Fibroblast of upper back skin (primary cell): ENCODE results near the gene LAMB3.
"Not testable (repeated sequence)": the region's sequence is repeated elsewhere in the genome, so short reads cannot be mapped to it uniquely, and the experiment has no call there.

Source experiments
- DNase-seq: peaks from one replicate; pipeline ENCODE4 v3.0.0-alpha.2; 2013

LAMB3 gene

DNA sequence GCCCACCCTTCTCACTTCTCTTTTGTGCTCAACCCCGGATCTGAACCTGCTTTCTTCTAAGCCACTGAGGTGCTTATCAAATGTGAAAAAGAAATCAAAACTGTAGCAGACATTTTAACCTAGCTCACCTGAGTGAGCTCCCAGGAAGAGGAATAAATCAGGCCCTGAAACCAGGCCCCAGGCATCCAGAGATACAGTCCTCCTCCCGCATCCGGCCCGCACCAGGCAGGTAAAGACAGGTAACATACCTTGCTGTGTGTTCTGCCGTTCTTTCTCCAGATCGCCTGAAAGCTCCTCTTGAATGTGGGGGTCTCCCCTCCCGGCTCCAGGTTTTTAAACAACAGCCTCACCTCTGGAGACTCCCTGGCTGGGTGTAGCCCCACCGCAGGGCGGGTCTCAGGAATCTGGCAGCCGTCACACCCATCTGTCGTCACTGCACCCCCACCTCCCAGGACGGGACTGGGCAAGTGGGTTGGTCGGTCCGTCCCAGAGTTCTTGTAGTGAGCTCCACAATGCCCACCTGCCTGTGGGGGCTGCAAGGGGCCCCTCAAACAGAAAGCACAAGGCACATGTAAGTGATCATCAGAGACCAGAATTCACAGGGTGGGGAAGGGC lies at the start of gene LAMB3:
TSS of gene LAMB3 (minus strand) at position 305 of the 615 bp plus-strand sequence. CDS start 1,481 bp downstream, outside the sequence.
- DNase-seq: no peak

DNA sequence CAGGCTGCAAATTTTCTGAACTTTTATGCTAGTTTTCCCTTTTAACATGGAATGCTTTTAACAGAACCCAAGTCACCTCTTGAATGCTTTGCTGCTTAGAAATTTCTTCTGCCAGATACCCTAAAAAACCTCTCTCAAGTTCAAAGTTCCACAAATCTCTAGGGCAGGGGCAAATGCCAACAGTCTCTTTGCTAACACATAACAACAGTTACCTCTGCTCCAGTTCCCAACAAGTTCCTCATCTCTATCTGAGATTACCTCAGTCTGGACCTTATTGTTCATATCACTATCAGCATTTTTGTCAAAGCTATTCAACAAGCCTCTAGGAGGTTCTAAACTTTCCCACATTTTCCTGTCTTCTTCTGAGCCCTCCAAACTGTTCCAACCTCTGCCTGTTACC lies 48.5 kb upstream of the LAMB3 start:
- not testable (repeated sequence) for DNase-seq

DNA sequence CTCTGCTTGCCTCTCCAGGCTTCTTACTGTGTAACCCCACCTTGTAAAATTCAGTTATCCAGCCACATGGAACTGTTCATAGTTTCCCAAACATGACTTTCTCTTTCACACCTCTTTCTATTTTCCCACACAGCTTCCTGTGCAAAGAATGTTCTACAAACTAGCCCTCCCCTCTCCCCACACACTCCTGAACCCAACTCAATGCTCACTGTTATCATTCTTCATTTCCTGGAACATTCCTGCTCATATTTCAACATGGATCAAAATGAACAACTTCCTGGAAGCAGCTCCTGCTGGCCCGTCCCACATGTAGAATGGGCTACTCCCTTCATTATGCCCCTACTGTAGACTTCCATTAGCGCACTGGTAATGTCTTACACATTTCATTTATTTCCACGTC lies 44.9 kb upstream of the LAMB3 start:
- no peak for DNase-seq

DNA sequence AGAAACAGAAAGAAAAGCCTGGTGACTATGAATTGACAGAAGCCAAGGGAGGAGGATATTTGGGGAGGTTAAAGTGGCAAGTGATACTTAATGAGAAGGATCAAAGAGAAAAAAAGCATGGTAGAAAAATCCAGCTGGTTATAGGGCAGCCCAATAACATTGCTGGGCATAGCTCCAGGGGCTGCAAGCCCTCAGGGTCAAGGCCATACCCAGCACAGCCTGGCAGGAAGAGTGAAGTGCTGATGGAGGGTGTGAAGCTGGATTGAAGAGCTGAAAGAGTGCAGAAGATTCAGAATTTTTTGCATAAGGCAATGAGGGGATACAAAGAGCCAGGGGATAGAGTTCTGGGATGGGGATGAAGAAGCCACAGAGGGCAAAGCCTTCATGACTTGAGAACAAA lies 44.4 kb upstream of the LAMB3 start:
- DNase-seq: no peak

DNA sequence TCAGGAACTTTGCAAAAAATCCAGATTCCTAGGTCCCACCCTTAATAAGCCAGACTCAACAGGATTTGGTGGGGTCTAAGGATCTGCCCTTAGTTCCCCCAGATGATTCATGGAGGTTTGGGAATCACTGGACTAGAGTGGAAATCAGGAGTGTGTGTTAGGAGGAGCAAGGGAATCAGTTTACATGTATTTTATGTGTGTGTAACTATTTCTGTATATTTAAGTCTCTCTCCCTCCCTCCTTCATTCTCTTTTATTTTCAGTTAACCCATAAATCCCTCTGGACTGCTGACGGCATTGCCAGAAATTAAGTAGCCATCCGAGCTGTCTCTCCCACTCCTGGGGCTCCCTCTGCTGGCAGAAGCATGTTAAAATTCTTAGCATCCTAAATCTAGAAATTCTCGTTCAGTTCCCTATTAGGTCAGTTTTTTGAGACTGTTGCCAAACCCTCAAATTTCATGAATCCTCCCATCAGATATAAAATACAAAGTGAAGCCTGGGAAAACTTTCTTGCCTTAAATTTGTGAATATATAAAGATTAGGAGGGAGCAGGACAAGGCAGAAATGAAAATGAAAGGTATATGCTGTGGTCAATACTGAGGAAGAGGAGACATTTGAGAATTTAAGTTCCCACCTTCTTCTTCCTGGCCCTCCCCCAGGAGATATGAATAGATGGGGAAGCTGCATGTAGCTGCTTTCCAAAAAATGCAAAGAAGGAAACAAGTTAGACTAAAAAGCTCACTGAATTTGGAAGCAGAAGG lies 40.7 kb upstream of the LAMB3 start:
- peak; percentile 85 for DNase-seq

DNA sequence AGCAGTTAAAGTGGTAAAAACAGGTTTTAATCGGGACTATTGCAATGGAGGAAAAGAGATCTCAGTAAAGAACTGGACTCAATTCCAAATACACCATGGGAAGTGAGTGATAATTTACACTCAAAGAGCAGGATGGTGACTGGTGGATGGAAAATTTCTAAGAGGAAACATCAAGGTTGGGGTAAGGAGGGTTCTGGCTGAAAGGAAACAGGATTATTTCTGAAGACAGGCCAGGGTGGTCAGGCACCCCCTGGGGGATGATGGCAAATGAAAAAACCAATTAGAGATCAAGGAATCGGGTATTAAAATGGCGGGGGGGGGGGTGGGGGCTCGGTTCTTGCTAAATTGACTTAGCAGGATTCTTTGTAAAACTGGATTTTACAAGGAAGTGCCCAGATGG lies 40.1 kb upstream of the LAMB3 start:
- no peak for DNase-seq

DNA sequence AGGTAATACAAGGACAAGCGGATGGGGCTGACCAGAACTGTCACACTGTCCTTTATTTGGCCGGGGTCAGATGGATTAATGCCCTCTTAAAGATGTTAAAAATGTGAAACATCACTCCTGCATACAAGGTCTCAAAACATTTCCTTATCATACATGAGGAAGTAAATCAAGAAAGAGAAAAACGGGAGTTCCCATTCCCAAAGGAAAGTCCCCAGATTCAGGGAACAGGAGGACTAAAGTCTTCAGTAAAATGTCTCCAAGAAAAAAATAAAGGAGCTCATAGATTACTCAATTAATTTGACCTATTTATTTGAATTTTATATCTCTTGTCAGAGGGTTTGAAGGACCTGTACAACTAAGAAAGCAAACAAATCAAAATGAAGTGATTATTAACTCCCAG lies 39.0 kb upstream of the LAMB3 start:
- DNase-seq: no peak

DNA sequence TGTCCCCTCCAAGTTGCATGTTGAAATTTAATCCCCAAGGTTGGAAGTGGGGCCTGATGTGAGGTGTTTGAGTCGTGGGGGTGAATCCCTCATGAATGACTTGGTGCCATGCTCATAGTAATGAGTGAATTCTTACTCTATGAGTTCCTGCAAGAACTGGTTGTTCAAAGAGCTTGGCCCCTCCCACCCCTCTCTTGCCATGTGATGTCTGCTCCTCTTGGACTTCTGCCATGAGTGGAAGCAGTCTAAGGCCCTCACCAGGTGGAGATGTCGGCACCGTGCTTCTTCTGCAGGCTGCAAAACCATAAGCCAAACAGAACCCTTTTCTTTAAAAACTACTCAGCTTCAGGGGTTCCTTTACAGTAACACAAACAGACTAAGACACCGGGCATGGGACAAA lies 37.3 kb upstream of the LAMB3 start:
- no peak for DNase-seq

DNA sequence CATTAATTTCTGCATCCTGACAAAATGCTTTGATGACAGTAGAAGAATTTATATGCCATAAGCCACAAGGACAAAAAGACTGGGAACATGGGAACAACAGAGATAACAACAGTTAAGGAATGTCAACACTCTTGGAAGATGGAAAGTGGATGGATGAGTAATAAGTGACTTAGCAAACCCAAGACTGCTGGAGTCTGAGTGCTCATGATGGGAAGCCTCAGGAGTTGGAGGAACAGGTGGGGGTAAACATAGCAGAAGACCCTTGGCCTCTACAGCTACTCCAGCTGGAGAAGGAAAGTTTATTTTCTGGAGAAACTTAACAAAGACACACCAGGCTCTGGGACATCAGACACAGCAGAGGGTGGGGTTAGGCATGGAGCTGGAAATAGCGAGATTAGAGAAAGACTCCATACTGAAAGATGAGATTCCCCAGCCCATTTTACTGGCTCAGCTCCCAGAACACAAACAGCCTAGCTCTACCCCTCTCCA lies 36.6 kb upstream of the LAMB3 start:
- peak; percentile 77 for DNase-seq

DNA sequence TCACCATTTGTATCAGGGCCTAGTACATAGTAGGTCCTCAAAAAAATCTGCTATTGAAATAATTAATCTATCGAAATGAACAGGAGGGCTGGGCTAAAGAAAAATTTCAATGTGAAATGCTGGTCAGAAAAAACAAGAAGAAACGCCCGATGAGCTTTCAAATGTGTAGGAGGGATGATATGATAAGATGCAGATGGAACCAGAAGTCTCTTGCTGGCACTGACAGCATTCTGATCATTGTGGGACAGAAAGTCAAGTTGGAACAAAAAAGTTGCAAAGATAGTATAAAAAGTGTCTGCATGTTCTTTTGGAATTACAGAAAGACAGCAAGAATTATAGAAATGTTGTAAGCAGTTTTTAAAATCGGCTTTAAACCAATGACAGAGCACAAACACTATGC lies 34.1 kb upstream of the LAMB3 start:
- no peak for DNase-seq

DNA sequence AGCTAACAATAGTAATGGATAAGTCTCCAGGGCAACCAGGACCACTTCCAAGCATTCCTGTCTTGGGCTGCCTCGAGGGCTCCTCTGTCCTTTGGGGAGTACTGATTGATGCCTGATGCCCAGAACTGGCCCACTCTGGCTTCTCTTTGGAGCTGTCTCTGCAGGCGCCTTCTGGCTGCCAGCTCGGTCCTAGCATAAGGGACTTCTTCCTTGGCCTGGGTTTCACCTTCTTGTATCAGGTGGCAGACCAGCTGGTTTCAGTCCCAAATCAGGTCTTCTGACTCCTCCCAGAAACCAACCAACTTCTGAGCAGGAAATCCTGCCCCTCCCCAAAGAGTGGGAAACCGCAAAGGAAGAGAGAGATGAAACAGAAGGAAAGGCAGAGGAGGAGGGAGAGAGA lies 33.6 kb upstream of the LAMB3 start:
- DNase-seq: no peak

DNA sequence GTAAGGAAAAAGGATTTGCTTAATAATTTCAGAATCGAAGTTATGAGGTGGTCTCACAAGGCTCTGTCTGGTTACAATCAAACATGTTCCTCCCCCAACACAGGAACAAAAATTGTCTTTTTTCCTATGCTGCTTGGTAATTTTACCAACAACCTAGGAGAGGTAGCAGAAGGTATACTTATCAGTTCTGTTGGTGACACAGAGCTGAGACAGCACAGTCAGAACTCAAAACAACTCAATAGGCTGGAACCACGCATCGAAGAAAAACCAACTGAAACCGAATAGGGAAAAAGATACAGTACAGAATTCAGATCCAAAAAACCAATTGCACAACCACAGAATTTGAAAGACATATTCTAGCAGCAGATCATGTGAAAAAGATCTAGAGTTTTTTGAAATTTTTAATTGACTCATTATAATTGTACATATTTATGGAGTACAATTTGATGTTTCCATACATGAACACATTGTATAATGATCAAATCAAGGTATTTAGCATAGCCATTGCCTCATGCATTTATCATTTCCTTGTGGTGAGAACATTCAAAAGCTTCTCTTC lies 26.8 kb upstream of the LAMB3 start:
- DNase-seq: no peak

DNA sequence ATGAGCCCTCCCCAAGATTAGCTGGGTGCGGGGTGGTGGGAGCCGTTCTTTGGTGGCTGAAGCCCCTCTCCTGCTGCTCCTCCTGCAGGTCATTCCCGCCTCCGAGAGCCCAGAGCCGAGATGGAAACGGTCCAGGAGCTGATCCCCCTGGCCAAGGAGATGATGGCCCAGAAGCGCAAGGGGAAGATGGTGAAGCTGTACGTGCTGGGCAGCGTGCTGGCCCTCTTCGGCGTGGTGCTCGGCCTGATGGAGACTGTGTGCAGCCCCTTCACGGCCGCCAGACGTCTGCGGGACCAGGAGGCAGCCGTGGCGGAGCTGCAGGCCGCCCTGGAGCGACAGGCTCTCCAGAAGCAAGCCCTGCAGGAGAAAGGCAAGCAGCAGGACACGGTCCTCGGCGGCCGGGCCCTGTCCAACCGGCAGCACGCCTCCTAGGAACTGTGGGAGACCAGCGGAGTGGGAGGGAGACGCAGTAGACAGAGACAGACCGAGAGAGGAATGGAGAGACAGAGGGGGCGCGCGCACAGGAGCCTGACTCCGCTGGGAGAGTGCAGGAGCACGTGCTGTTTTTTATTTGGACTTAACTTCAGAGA lies 23.4 kb upstream of the LAMB3 start:
- peak; percentile 19 for DNase-seq

DNA sequence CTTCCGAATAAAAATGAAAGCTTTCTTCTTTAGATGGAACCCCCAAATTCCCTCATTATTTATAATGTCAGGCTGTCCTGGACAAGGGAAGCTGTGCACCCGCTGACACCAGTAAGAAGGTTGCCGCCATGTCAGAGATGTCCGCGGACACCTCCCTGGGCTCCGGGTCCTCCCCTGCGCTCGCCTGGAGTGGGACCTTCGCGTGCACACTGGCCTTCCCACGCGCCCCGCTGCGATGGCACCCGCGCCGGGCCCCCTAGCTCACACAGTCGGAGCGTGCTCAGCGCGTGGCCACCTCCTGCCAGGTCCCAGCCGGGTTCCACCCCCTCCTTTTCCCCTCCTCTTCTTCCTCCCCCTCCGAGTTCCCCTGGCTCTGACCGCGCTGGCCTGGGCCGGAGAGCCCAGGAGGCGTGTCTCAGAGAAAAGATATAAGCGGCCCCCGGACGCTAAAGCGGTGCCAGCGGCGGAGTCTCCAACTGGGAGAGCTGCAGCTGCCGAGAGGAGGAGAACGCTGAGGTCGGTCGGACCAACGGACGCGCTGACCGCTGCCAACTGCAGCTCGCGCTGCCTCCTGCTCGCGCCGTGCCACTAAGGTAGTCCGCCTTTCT lies 22.8 kb upstream of the LAMB3 start, which contains the start of gene G0S2:
TSS of gene G0S2 (plus strand) at position 456 of the 608 bp plus-strand sequence. CDS start 273 bp downstream, outside the sequence.
- DNase-seq: peak; percentile 56

DNA sequence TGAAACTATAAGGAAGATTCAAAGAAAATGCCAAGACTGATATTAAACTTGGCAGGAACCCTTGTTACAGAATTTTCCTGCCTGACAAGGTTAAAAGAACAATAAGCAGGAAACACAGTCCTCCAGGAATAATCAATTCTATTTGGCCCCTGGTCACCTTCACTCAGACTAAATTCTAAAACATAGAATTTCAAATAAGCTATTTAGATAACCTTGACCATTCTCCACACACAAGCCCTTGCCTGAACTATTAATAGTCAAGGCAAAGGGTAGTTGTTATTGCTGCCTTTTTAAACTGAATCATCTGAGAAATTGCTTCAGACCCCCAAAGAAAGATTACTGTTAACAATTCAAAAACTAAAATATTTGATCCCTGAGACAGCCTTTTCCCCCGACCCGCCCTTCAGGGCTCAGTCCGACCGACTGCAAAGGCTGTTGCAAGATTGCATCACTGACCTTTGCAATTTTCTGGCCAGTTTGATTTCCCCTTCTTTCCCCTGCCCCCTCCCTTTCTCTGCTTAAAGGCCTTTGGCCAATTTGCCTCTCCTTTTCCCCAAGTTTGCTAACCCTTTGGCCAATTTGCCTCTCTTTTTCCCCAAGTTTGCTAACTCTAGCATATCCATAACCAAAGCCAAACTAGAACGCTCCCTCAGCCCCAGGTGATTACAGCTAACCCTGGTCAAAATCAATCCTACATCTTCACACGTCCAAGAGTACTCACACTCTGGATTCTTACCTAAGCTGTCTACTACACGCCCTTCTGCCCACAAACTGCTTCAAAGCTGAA lies 21.6 kb upstream of the LAMB3 start:
- peak; percentile 64 for DNase-seq

DNA sequence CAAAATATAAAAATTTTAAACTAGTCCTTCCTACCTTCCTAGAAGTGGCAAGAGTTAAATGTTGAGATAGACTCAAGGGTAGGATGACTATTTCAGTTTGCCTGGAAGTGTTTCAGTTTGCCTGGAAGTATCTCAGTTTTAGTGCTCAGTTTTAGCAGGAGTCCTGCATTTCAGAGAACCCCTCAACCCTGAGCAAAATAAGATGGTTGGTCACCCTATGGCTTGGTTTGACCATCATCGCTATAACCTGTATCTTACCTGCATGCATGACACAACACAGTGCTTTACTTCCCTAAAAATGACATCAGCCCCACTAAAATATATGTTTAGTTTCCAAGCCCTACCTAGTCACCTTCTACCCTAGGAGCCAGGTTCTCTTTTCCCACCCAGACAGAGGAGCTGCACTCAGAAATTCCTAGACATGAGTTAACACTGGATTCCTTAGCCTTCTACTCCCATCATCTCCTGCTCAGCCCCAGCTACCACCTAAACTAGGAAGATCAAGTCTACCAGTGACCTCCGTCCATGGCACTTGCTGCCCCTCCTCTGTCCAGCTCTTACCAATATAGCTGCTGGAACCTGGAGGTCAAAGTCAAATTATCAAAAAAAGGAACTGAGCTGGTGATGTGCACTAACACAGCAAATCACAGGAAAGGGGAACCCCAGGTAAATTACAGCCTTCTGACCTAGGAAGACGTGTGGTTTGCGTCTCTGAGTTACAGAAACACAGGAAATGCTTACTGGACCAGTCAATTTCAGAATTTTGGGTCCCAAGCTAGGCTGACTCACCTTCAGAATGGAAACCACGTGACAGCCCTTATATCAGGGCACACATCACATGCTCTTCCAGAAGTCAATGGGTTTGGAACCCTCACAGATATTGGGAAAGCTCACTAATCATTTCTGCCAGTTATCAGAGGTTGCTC lies 20.7 kb upstream of the LAMB3 start:
- peak; percentile 23 for DNase-seq

DNA sequence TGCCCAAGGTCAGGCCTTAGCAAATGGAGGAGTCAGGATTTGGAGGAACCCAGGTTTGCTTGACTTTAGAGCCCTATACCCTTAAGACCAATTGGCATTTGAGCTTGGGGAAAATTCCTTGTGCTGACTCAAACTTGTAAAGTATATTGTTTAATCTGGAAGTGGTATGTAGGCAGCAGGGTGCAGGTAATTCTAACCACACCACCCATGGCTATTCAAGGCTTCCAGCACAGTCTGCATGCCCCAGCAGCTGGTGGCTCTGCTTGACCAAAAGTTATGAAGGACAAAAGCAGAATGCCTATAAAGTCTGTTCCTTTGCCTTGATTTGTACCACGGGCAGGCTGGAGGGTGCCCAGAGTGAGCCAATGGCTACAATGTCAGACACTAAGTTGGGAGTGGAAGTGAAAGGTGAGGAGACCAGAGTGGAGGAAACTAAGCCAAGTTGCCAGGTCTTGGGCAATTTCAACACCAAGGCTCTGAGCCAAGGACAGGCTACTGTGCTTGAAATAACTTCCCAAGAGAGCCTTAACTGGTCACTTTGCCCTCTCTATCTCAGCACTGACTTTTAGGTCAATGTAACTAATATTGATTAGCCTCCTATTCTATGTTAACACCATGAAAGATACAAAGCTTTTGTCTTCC lies 18.3 kb upstream of the LAMB3 start:
- DNase-seq: no peak

DNA sequence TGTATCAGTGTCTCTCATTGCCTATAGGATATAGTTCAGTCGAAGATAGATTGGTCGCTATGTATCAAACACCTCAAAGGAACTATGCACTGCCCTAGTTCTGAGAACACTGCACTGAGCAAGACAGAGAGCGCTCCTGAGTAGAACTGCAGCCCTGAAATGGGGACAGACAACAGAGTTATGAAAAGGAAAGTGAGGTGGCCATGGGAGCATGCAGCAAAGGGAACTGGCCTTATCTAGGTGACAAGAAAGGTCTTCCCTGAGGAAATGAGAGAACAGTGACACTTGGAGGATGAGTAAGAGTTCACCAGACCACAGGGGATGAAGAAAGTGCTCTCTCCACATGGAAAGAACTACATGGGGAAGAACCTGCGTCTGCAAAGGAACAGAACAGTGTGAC lies 15.5 kb upstream of the LAMB3 start:
- DNase-seq: no peak

DNA sequence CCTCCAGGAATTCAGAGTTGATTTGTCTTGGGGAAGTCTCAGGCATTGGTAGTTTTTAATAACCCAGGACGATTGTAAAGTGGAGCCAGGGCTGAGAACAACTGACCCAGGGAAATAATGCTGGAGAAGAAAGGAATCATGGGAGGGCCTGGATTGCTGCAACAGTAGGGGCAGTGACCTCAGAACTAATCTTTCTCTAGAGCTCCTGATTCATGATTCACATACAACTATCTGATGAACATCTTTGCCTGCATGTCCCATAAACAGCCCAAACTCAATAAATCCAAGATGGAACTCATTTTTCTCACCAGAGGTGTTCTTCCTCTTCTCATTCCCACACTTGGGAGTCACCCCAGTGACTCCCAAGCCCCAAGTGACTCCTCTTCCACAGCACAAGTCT lies 14.9 kb upstream of the LAMB3 start:
- no peak for DNase-seq

DNA sequence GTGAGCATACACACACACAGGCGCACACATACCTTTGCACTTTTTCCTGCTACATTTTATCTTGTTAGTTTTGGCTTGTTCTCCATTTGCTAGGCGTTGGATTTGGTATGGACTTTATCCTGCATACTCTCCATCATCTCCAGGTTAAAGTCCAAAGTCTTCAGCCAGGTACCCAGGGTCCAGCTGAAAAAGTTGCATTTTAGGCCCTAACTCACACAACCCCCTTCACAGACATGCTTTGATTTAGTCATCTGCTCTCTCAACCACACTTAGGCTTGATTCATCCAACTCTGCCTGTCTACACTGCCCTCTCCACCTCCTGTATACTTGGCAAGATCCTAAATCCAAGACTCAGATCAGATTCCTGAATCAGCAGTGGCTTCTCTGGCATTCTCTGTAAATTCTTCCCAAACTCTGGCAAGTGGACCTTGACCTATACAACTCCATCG lies 10.7 kb upstream of the LAMB3 start:
- no peak for DNase-seq

DNA sequence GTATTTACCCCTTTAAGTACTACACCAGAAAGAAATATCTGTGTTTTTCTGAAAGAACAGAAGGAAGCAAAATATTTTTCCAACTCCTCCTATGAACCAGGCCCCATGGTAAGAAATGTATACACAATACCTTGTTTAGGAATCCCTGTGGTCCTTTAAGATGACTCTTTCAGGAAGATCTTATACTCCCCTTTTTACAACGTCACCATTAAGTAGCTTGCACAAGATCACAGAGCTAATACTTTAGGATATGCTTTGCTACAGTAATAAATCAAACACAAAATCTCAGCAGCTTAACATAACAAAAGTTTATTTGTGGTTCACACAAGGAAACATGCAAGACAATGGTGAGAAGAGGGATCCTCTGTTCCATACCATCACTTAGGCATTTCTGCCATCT lies 8.8 kb upstream of the LAMB3 start:
- DNase-seq: no peak
